Measurements from ENCODE around the gene ZFP57. TPM values are rescaled to one million over a fixed set of nuclear protein-coding genes. Genes with fewer than 3 reads are reported as not detected.

The ZFP57 gene
- total RNA-seq, 4 donors from 2014 or later: 4.7 to 6.2 TPM; not detected in 2

DNA sequence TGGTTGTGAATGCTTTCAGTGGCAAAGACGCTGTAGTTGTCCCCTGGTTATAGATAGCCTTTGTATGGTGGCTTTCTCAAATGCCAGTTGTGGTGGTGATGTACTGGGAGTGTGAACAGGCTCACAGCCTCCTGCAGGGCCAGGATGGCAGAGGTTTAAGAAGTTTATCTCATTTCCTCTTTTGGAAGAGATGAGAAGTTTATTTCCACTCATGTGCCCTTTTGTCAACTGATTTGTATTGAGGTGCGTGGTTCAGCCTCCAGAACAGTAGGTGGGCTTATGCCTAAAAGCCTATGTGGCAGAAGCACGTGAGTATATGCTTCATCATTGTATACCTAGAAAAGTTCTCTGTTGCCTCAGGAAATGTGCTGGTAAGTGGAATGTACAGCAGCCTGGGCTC is 13.7 kb upstream of the ZFP57 start:
- 83 to 100% methylated on average over 1 of the region's 3 CpGs for WGBS, 2 donors (ENCODE audit: low coverage in 1 of 2)
- ATAC-seq: no peak

DNA sequence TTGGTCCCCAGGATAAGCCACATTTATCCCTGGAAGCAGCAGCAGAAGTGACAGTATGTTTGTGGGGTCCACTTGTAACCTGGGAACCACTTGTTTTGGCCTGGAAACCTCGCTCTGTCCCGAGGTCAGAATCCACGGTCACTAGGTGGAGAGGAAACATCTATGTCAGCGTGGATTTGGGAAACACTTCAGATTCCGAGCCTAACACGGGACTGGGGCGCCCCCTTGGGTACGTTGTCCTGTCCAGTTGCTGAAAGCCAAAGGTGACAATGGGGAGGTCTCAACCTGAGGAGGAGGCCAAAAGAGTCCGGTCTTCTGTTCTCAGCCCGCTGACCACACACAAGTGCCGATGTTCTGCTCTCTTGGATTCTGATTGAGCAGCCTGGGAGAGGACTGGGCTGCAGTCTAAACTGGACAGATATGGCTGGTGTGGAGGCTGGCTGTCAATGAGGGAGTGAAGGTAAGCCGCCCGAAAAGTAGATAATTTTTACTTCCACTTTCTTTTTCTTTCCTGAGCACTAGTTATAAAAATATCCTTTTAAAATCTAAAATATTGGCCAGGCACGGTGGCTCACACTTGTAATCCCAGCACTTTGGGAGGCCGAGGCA is 4.9 kb upstream of the ZFP57 start:
- no peaks in the 10 kb centered on the region for H3K9me3 ChIP-seq
- WGBS, 2 donors (ENCODE audit: low coverage in 1 of 2): 48 to 96% methylated on average over 3 to 14 of the region's 15 CpGs
- ATAC-seq: no peak

More for the DNA sequence above, 13.7 kb upstream of the ZFP57 start:
- Histone ChIP-seq H3K27me3 (no peaks in the 10 kb centered on the region), H3K27ac (no peak overlapping the region), H3K9me3 (peaks cover 0 to 5% (median 0%) of the 10 kb centered on the region in 3 donors), H3K4me3 (no peak overlapping the region), H3K4me1 (no peaks in the 10 kb centered on the region), H3K36me3 (no peaks in the 10 kb centered on the region)
- TF ChIP-seq, protein P1, sequence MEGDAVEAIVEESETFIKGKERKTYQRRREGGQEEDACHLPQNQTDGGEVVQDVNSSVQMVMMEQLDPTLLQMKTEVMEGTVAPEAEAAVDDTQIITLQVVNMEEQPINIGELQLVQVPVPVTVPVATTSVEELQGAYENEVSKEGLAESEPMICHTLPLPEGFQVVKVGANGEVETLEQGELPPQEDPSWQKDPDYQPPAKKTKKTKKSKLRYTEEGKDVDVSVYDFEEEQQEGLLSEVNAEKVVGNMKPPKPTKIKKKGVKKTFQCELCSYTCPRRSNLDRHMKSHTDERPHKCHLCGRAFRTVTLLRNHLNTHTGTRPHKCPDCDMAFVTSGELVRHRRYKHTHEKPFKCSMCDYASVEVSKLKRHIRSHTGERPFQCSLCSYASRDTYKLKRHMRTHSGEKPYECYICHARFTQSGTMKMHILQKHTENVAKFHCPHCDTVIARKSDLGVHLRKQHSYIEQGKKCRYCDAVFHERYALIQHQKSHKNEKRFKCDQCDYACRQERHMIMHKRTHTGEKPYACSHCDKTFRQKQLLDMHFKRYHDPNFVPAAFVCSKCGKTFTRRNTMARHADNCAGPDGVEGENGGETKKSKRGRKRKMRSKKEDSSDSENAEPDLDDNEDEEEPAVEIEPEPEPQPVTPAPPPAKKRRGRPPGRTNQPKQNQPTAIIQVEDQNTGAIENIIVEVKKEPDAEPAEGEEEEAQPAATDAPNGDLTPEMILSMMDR (IDR thresholded peaks at IDR 0.05): no peak
- no peak for TF ChIP-seq POLR2A (IDR thresholded peaks at IDR 0.05)
- no peak for TF ChIP-seq EP300 (IDR thresholded peaks at IDR 0.05)
- no peak for TF ChIP-seq POLR2AphosphoS5 (IDR thresholded peaks at IDR 0.05)

DNA sequence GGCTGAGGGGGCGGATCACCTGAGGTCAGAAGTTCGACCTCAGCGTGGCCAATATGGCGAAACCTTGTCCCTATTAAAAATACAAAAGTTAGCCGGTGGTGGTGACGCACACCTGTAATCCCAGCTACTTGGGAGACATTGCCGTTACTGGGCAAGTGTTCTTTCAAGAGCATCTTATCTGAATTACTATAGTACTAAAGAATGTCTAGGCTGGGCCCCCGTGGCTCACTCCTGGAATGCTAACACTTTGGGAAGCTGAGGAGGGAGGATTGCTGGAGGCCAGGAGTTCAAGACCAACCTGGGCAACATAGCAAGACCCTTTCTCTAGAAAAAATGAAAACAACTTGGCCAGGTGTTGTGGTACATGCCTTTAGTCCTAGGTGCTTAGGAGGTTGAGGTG is 859 bp upstream of the ZFP57 start:
- TF ChIP-seq POLR2A (IDR thresholded peaks at IDR 0.05) (no peak), POLR2AphosphoS5 (IDR thresholded peaks at IDR 0.05) (no peak), EP300 (IDR thresholded peaks at IDR 0.05) (no peak)
- TF ChIP-seq, protein P1 (IDR thresholded peaks at IDR 0.05): no peak
- Histone ChIP-seq H3K27me3 (peaks cover 12% of the 10 kb centered on the region), H3K9me3 (no peaks in the 10 kb centered on the region), H3K4me3 (no peak overlapping the region), H3K4me1 (no peaks in the 10 kb centered on the region), H3K36me3 (no peaks in the 10 kb centered on the region), H3K27ac (no peak overlapping the region)
- 87 to 93% methylated on average over 6 to 8 of the region's 8 CpGs for WGBS, 2 donors (ENCODE audit: low coverage in 1 of 2)
- no peak for ATAC-seq

More for the DNA sequence above, 4.9 kb upstream of the ZFP57 start:
- H3K4me3 ChIP-seq: no peak overlapping the region
- peaks cover 3% of the 10 kb centered on the region for H3K27me3 ChIP-seq
- H3K4me1 ChIP-seq: no peaks in the 10 kb centered on the region
- no peak overlapping the region for H3K27ac ChIP-seq
- no peak for TF ChIP-seq POLR2AphosphoS5 (IDR thresholded peaks at IDR 0.05)
- TF ChIP-seq, protein P1 (IDR thresholded peaks at IDR 0.05): peak in 2 of 4 experiments; percentile 33 to 39
- no peaks in the 10 kb centered on the region for H3K36me3 ChIP-seq

DNA sequence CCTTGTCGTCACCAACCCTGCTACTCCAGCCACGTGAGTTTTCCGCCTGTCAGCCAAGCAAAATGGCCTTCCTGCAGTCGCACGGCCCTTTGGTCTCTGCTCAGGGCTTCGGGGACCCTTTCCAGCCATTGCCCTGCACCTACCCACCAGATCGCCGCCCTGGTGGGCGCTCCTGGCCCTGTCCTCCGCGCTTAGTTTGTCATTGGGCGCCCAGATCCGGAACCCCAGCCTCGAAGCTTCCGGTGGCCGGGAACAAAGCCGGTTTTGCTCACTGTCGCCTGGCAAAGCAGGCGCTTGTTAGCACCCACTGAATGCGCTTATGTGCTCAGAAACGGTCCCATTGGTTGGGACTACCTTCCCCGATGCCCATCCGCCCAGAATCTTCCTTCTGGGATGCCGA is 536 bp downstream of the ZFP57 start:
- Histone ChIP-seq H3K27ac (no peak overlapping the region), H3K4me1 (no peaks in the 10 kb centered on the region), H3K27me3 (peaks cover 12% of the 10 kb centered on the region), H3K36me3 (no peaks in the 10 kb centered on the region), H3K9me3 (no peaks in the 10 kb centered on the region), H3K4me3 (peak overlapping the region in 1 of 2 donors; percentile 2)
- 60 to 81% methylated on average over 1 to 11 of the region's 24 CpGs for WGBS, 2 donors (ENCODE audit: low coverage in 1 of 2)
- no peak for ATAC-seq
- TF ChIP-seq EP300 (IDR thresholded peaks at IDR 0.05): no peak

DNA sequence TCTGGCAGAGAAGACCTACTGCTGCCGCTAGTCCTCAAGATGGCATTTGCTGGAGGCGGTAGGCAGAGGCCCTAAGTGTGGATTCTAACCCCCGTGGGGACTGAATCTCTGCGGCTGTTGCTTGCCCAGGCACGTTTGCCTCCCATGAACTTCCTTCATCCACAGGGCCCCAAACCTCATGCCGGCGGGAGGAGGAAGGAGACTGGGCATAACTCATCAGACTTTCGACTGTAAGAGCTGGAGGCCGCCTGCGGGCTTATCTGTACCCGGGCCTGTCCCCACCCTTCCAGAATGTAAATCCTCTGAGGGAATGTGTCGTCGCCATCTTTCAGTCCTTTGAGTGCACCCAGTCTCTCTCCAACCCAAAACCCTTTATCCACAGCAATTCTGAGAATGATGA is 990 bp downstream of the ZFP57 start:
- no peak for TF ChIP-seq EP300 (IDR thresholded peaks at IDR 0.05)
- TF ChIP-seq POLR2A (IDR thresholded peaks at IDR 0.05): no peak
- TF ChIP-seq, protein P1 (IDR thresholded peaks at IDR 0.05): no peak
- no peak for TF ChIP-seq POLR2AphosphoS5 (IDR thresholded peaks at IDR 0.05)
- no peak for ATAC-seq
- Histone ChIP-seq H3K36me3 (no peaks in the 10 kb centered on the region), H3K27me3 (peaks cover 12% of the 10 kb centered on the region), H3K4me3 (no peak overlapping the region), H3K27ac (no peak overlapping the region), H3K4me1 (no peaks in the 10 kb centered on the region), H3K9me3 (no peaks in the 10 kb centered on the region)
- WGBS, 2 donors (ENCODE audit: low coverage in 1 of 2): 74% methylated on average over 13 of the region's 13 CpGs; no CpG with 5 or more reads in 1 of the 2 donors

Measured in gastroesophageal sphincter (tissue), 4 donors.